Jurkat, Clone E6-1 (cell line): ENCODE results near the gene GPR142. TPM values are rescaled to one million over a fixed set of nuclear protein-coding genes. Genes with fewer than 3 reads are reported as not detected.
A peak's percentile ranks its signal among the peaks of the same experiment; 100 is the strongest.

Experiments used
- DNase-seq: peaks from one replicate; pipeline ENCODE4 v3.0.0-alpha.2; 2011; ENCODE audit warnings: low read depth, low spot score
- H3K4me3 ChIP-seq: 2 replicates; pipeline ENCODE4 v1.5.1; 2011; ENCODE audit warnings: mild to moderate bottlenecking, low read length, control low read depth, moderate library complexity
- polyA plus RNA-seq: library from polyadenylated mRNA; unstranded; fragments of >200 nt; gene quantifications from one replicate; pipeline ENCODE4 v1.2.1, GENCODE V29; 2012; ENCODE audit warnings: missing spikeins; ENCODE audit not compliant: insufficient read length, insufficient read depth

The GPR142 gene
- not detected for polyA plus RNA-seq

- no peak for DNase-seq
- H3K4me3 ChIP-seq: no peak within 1 kb of the TSS
Observed at GRCh38 chr17:74367206-74367605, at the start of gene GPR142. Gene GPR142 (plus strand): TSS chr17:74367506. CDS start chr17:74369541, 2,035 bp downstream.

- DNase-seq: no peak
- no peak overlapping the region for H3K4me3 ChIP-seq
Observed at GRCh38 chr17:74318391-74318790, 48.9 kb upstream of the GPR142 start.

- no peak overlapping the region for H3K4me3 ChIP-seq
- DNase-seq: no peak
Observed at GRCh38 chr17:74324521-74324920, 42.8 kb upstream of the GPR142 start.

- no peak overlapping the region for H3K4me3 ChIP-seq
- no peak for DNase-seq
Observed at GRCh38 chr17:74325376-74325742, 41.9 kb upstream of the GPR142 start.

GRCh38 chr17:74325743-74326379 is 41.4 kb upstream of the GPR142 start, which contains the start of gene KIF19:
Gene KIF19 (plus strand): TSS chr17:74326226. CDS start chr17:74326350, 124 bp downstream.
- DNase-seq: no peak
- peak within 1 kb of the TSS; percentile 23 for H3K4me3 ChIP-seq

- peak overlapping the region; percentile 23; the same call in 1 of the 2 replicates for H3K4me3 ChIP-seq
- no peak for DNase-seq
Observed at GRCh38 chr17:74326506-74326905, 40.8 kb upstream of the GPR142 start.

GRCh38 chr17:74328487-74328886 is 38.8 kb upstream of the GPR142 start:
- no peak for DNase-seq
- no peak overlapping the region for H3K4me3 ChIP-seq

- no peak for DNase-seq
Observed at GRCh38 chr17:74329378-74329777, 37.9 kb upstream of the GPR142 start.

GRCh38 chr17:74330446-74330845 is 36.9 kb upstream of the GPR142 start:
- no peak overlapping the region for H3K4me3 ChIP-seq
- DNase-seq: no peak

More at GRCh38 chr17:74329378-74329777, 37.9 kb upstream of the GPR142 start:
- no peak overlapping the region for H3K4me3 ChIP-seq

- DNase-seq: no peak
- no peak overlapping the region for H3K4me3 ChIP-seq
Observed at GRCh38 chr17:74332017-74332650, 35.2 kb upstream of the GPR142 start.

GRCh38 chr17:74332763-74333283 is 34.5 kb upstream of the GPR142 start:
- H3K4me3 ChIP-seq: no peak overlapping the region
- no peak for DNase-seq

- DNase-seq: no peak
- H3K4me3 ChIP-seq: no peak overlapping the region
Observed at GRCh38 chr17:74334393-74335039, 32.8 kb upstream of the GPR142 start.

- no peak for DNase-seq
- H3K4me3 ChIP-seq: no peak overlapping the region
Observed at GRCh38 chr17:74335529-74336062, 31.7 kb upstream of the GPR142 start.

GRCh38 chr17:74336307-74336706 is 31.0 kb upstream of the GPR142 start:
- DNase-seq: no peak
- no peak overlapping the region for H3K4me3 ChIP-seq

GRCh38 chr17:74337834-74338500 is 29.3 kb upstream of the GPR142 start:
- no peak overlapping the region for H3K4me3 ChIP-seq
- no peak for DNase-seq

- no peak for DNase-seq
- no peak overlapping the region for H3K4me3 ChIP-seq
Observed at GRCh38 chr17:74339537-74340195, 27.6 kb upstream of the GPR142 start.

- H3K4me3 ChIP-seq: no peak overlapping the region
- no peak for DNase-seq
Observed at GRCh38 chr17:74340470-74341023, 26.8 kb upstream of the GPR142 start.

- H3K4me3 ChIP-seq: no peak overlapping the region
- DNase-seq: no peak
Observed at GRCh38 chr17:74342224-74342623, 25.1 kb upstream of the GPR142 start.
